Muscle of leg (tissue), 16 donors: ENCODE data around the gene ELL2. TPM values are rescaled to one million over a fixed set of nuclear protein-coding genes. Genes with fewer than 3 reads are reported as not detected.

Experiments
- DNase-seq: peaks from one replicate; pipeline ENCODE4 v3.0.0; 2013
- H3K27ac ChIP-seq: one replicate; pipeline ENCODE4 v1.5.1; 2013; ENCODE audit warnings: mild to moderate bottlenecking, low read length, control low read depth
- H3K27me3 ChIP-seq: one replicate; pipeline ENCODE4 v1.6.1; 2013; ENCODE audit warnings: low read length; ENCODE audit not compliant: control insufficient read depth, insufficient read depth
- H3K36me3 ChIP-seq: one replicate; pipeline ENCODE4 v1.6.1; 2013; ENCODE audit warnings: low read length; ENCODE audit not compliant: control insufficient read depth, insufficient read depth
- H3K4me1 ChIP-seq: one replicate; pipeline ENCODE4 v1.6.1; 2013; ENCODE audit warnings: low read length; ENCODE audit not compliant: control insufficient read depth, insufficient read depth
- H3K4me3 ChIP-seq: one replicate; pipeline ENCODE4 v1.5.1; 2013; ENCODE audit warnings: low read length, control low read depth
- H3K9me3 ChIP-seq: replicated peaks from 2 replicates; pipeline ENCODE4 v1.6.1; 2013; ENCODE audit warnings: low read depth, low read length; ENCODE audit not compliant: control insufficient read depth
- WGBS: methylation state at CpG from one replicate; pipeline ENCODE4 v1.1.5; 2013; ENCODE audit warnings: missing lambda C conversion rate; ENCODE audit not compliant: insufficient coverage; 5-methylcytosine and 5-hydroxymethylcytosine counted together
- long read RNA-seq, 11 donors: transcript quantifications; one replicate each; lab custom pipeline, GENCODE V29; 2026
- polyA plus RNA-seq, 8 donors: library from polyadenylated mRNA; unstranded; fragments of 120-200 nt; gene quantifications; one replicate each; pipeline versions ENCODE4 v1.2.1 to v1.2.3, GENCODE V29; 2013; ENCODE audit warnings: inconsistent platforms in 1 of 8, low replicate concordance in 1 of 8; ENCODE audit not compliant: insufficient read length in 8 of 8, insufficient read depth in 1 of 8
- total RNA-seq: library from RNA; stranded (reverse); fragments of 120-200 nt; gene quantifications from one replicate; pipeline ENCODE4 v1.2.4, GENCODE V29; 2013

Gene ELL2
- total RNA-seq, result 2.7 TPM
- 1 to 10 TPM; 2.1 to 4.9 (median 3.6) TPM for polyA plus RNA-seq
- long read RNA-seq, donor 1, result 0 reads
- long read RNA-seq, donor 2, result 0 reads
- long read RNA-seq, donor 3, full-length matches to known transcripts, result 1 of 1 reads
- long read RNA-seq, donor 3, partial matches to known transcripts, result 0 of 1 reads
- long read RNA-seq, donor 3, other reads (novel, unspliced or antisense), result 0 of 1 reads
- long read RNA-seq, donor 4, result 0 reads
- long read RNA-seq, donor 5, result 0 reads
- long read RNA-seq, donor 6, result 0 reads
- long read RNA-seq, donor 7, result 0 reads
- long read RNA-seq, donor 8, full-length matches to known transcripts, result 1 of 1 reads
- long read RNA-seq, donor 8, partial matches to known transcripts, result 0 of 1 reads
- long read RNA-seq, donor 8, other reads (novel, unspliced or antisense), result 0 of 1 reads
- long read RNA-seq, donor 9, partial matches to known transcripts, result 0 of 1 reads
- long read RNA-seq, donor 9, other reads (novel, unspliced or antisense), result 0 of 1 reads
- long read RNA-seq, donor 10, full-length matches to known transcripts, result 2 of 2 reads
- long read RNA-seq, donor 10, partial matches to known transcripts, result 0 of 2 reads
- long read RNA-seq, donor 10, other reads (novel, unspliced or antisense), result 0 of 2 reads
- long read RNA-seq, donor 11, result 0 reads

DNA sequence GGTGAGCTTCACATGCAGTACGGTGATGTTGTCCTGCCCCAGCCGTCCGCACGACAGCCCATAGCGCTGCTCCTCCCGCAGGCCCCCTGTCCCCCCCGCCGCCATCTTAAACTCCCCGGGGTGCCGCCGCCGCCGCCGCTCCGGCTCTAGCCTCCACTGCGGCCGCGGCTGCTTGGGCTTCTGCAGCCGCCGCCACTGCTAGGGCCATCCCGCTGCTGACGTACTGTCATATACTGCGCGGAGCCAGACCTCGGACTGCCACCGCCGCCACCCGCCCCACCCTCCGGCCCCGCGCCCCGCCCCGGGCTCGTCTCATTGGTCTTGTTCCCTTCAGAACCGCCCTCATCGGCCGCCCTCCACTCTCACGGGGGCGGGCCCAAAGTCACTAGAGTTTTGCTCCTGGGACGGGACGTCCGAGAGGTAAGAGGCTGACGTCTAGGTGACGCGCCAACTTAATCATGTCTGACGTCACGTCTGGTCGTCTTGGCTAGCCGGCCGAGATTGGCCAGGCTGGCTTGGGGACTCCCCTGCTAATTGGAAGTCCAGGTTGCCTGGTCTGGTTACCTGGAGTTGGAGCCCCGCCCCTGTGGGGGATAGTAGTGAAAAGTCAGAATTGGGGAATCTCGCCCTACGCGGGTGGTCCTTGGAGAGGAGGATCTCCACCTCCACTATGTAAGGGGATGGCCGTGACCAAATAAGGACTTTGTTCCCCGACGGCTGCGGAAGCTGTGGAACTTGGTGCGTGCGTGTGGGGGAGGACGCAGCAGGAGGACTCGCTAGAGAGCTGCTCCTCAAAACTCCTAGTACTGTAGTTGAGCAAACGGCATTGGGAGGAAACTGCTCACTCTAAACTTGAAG, at the start of gene ELL2:
Gene ELL2 (minus strand): TSS at position 235 of the 858 bp plus-strand sequence. CDS start 130 bp downstream, at position 105.
- Histone ChIP-seq H3K27ac (peak within 1 kb of the TSS; percentile 76), H3K27me3 (peaks cover 25% of the 10 kb centered on the region), H3K4me3 (peak within 1 kb of the TSS; percentile 67), H3K4me1 (peaks cover 21% of the 10 kb centered on the region), H3K9me3 (no peaks in the 10 kb centered on the region), H3K36me3 (no peaks in the 10 kb centered on the region)
- DNase-seq, result peak; percentile 95
- WGBS, result under 1% methylated on average over 56 of the region's 63 CpGs

DNA sequence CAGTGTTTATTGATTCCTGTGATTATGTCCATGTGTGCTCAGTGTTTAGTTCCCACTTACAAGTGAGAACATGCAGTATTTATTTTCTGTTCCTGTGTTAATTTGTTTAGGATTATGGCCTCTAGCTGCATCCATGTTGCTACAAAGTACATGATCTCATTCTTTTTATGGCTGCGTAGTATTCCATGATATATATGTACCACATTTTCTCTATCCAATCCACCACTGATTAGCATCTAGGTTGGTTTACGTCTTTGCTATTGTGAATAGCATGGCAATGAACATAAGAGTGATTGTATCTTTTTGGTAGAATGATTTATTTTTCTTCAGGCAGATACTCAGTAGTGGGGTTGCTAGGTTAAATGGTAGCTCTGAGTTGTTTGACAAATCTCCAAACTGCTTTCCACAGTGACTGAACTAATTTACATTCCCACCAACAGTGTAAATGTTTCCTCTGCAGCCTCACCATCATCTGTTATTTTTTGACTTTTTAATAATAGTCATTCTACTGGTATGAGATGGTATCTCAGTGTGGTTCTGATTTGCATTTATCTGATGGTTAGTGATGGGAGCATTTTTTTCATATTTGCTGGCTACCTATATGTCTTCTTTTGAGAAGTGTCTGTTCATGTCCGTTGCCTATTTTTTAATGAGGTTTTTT, 47.5 kb upstream of the ELL2 start:
- no CpG with 5 or more reads among the region's 3 CpGs for WGBS
- H3K36me3 ChIP-seq, result no peaks in the 10 kb centered on the region
- H3K4me1 ChIP-seq, result no peaks in the 10 kb centered on the region
- DNase-seq, result no peak
- H3K9me3 ChIP-seq, result no peaks in the 10 kb centered on the region
- H3K27ac ChIP-seq, result no peak overlapping the region
- no peak overlapping the region for H3K4me3 ChIP-seq
- no peaks in the 10 kb centered on the region for H3K27me3 ChIP-seq

DNA sequence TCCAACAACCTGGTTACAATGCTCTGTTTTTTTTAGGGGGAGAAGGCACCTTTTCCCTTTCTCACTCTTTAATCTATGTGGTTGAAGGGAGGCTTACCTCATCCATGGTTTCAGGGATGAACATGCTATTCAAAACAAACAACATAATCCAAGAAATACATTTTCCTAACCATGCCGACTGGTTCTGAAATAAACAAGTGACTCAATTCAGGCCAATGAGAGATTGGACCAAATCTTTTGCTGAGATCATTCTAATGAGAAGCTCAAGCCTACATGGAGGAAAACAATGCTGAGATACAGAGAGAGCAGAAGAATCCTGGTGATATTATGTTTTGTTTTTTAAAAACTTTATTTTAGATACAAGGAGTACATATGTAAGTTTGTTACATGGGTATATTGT, 46.8 kb upstream of the ELL2 start:
- DNase-seq, result no peak
- 100% methylated on average over 1 of the region's 1 CpG for WGBS
- Histone ChIP-seq H3K27ac (no peak overlapping the region), H3K36me3 (no peaks in the 10 kb centered on the region), H3K9me3 (no peaks in the 10 kb centered on the region), H3K27me3 (no peaks in the 10 kb centered on the region), H3K4me3 (no peak overlapping the region), H3K4me1 (no peaks in the 10 kb centered on the region)

GRCh38 chr5:96007051-96007450, 45.4 kb upstream of the ELL2 start:
- DNase-seq, result no peak
- Histone ChIP-seq H3K27ac (no peak overlapping the region), H3K4me1 (no peaks in the 10 kb centered on the region), H3K36me3 (no peaks in the 10 kb centered on the region), H3K4me3 (no peak overlapping the region), H3K27me3 (no peaks in the 10 kb centered on the region), H3K9me3 (no peaks in the 10 kb centered on the region)
- WGBS, result no CpG with 5 or more reads among the region's 1 CpG

DNA sequence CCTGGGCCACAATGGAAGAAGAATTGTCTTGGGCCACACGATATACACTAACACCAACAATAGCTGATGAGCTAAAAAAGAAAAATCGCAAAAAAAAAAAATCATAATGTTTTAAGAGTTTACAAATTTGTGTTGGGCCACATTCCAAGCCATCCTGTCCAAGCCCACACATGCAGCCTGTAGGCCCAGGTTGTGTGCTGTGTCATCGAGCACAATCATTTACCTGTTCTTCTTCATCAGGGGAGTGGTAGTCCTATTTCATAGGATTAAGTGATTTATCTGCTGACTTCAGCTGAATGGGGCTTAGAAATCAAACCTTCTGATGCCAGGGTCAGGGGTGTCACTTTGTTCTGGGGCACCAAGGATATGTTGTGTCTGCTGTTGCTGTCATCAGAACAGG, 44.6 kb upstream of the ELL2 start:
- no peak overlapping the region for H3K27ac ChIP-seq

GRCh38 chr5:96004754-96005153, 43.1 kb upstream of the ELL2 start:
- no peak overlapping the region for H3K4me3 ChIP-seq
- H3K36me3 ChIP-seq, result no peaks in the 10 kb centered on the region
- no peak overlapping the region for H3K27ac ChIP-seq
- no CpG with 5 or more reads among the region's 1 CpG for WGBS
- H3K27me3 ChIP-seq, result no peaks in the 10 kb centered on the region
- DNase-seq, result no peak
- no peaks in the 10 kb centered on the region for H3K4me1 ChIP-seq
- no peaks in the 10 kb centered on the region for H3K9me3 ChIP-seq

More for the DNA sequence above, 44.6 kb upstream of the ELL2 start:
- DNase-seq, result no peak
- Histone ChIP-seq H3K4me1 (no peaks in the 10 kb centered on the region), H3K36me3 (no peaks in the 10 kb centered on the region), H3K27me3 (no peaks in the 10 kb centered on the region), H3K9me3 (no peaks in the 10 kb centered on the region), H3K4me3 (no peak overlapping the region)
- 80% methylated on average over 1 of the region's 3 CpGs for WGBS

DNA sequence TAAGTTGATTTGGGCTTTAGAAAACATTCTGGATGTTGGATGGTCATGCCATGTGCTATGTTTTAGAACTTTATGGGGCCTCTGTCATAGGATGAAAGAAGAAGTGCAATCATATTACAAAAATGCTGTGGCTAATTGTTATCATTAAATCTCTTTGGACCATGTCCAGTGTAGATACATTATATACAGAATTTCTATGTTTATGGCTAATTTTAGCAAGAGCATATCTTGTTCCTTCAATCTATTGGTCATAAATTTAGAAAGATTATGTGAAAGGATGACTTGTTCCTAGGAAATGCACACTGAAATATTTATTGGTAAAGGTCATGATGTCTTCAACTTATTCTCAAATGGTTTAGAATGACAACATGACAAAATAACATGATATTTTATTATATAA, 42.4 kb upstream of the ELL2 start:
- no peak for DNase-seq
- H3K36me3 ChIP-seq, result no peaks in the 10 kb centered on the region
- H3K4me1 ChIP-seq, result no peaks in the 10 kb centered on the region
- no peak overlapping the region for H3K27ac ChIP-seq
- H3K27me3 ChIP-seq, result no peaks in the 10 kb centered on the region
- no peak overlapping the region for H3K4me3 ChIP-seq
- H3K9me3 ChIP-seq, result no peaks in the 10 kb centered on the region

- Histone ChIP-seq H3K4me3 (no peak overlapping the region), H3K4me1 (no peaks in the 10 kb centered on the region), H3K9me3 (no peaks in the 10 kb centered on the region), H3K36me3 (no peaks in the 10 kb centered on the region), H3K27ac (no peak overlapping the region), H3K27me3 (no peaks in the 10 kb centered on the region)
- DNase-seq, result no peak
Observed at GRCh38 chr5:96001262-96001661, 39.6 kb upstream of the ELL2 start.

- no peaks in the 10 kb centered on the region for H3K27me3 ChIP-seq
- H3K27ac ChIP-seq, result no peak overlapping the region
- DNase-seq, result no peak
- WGBS, result 100% methylated on average over 3 of the region's 3 CpGs
- H3K4me3 ChIP-seq, result no peak overlapping the region
- H3K4me1 ChIP-seq, result no peaks in the 10 kb centered on the region
- no peaks in the 10 kb centered on the region for H3K9me3 ChIP-seq
- H3K36me3 ChIP-seq, result no peaks in the 10 kb centered on the region
Observed at GRCh38 chr5:96000308-96000707, 38.7 kb upstream of the ELL2 start.
